Right cardiac atrium (tissue), 5 donors: ENCODE results near the gene SMIM35. TPM values are rescaled to one million over a fixed set of nuclear protein-coding genes. Genes with fewer than 3 reads are reported as not detected.
"Not testable (repeated sequence)": the region's sequence is repeated elsewhere in the genome, so short reads cannot be mapped to it uniquely, and the experiment has no call there.

Experiments used
- ATAC-seq, 2 donors: fragments of 200-7000 bp; cut with Tn5 transposase; one replicate each; pipeline versions ENCODE4 v1.8.0 to v1.9.1; 2020; ENCODE audit warnings: moderate library complexity in 2 of 2, mild to moderate bottlenecking in 1 of 2
- DNase-seq, 3 donors: peaks; one replicate each; pipeline ENCODE4 v3.0.0-alpha.2; 2020
- H3K27ac ChIP-seq: one replicate; pipeline ENCODE4 v1.5.1; 2013; ENCODE audit warnings: mild to moderate bottlenecking, low read length, control low read depth, moderate library complexity
- H3K27me3 ChIP-seq: one replicate; pipeline ENCODE4 v1.6.1; 2013; ENCODE audit not compliant: control insufficient read depth, insufficient read depth
- H3K4me1 ChIP-seq: one replicate; pipeline ENCODE4 v1.6.1; 2013; ENCODE audit warnings: low read length; ENCODE audit not compliant: control insufficient read depth, insufficient read depth
- H3K4me3 ChIP-seq: one replicate; pipeline ENCODE4 v1.5.1; 2013; ENCODE audit warnings: low read length, control low read depth
- H3K9me3 ChIP-seq: one replicate; pipeline ENCODE4 v1.6.1; 2013; ENCODE audit warnings: low read length; ENCODE audit not compliant: control insufficient read depth
- WGBS: extraction: QIAGEN DNeasy Blood & Tissue Kit; methylation state at CpG from one replicate; pipeline ENCODE4 v1.1.7; 2013; 5-methylcytosine and 5-hydroxymethylcytosine counted together
- intact Hi-C, 4 donors: fragments of 100-400 bp; cut with DNase I; formaldehyde crosslinking; loops; one replicate each; pipeline versions ENCODE4 v1.11.0 to v1.14.0; 2022 to 2023
- polyA plus RNA-seq: library from polyadenylated mRNA; stranded (reverse); fragments of 200-250 nt; gene quantifications from one replicate; pipeline ENCODE4 v1.2.3, GENCODE V29; 2013
- total RNA-seq, 4 donors: library from RNA; stranded (reverse); fragmentation: NEBNext Ultra II Directional; extraction: Animal tissue kit (Norgen Biotek cat#: 25700); gene quantifications; one replicate each; pipeline ENCODE4 v1.2.1, GENCODE V29; 2021
- donor health status: healthy with polysubstance abuse.
- donor health status: DM: no; HTN: yes; CAD: no.
- donor health status: DM: no; HTN: no; CAD: no.
- donor health status: DM: no; HTN: yes; CAD: no; lungs with severe emphysema.
- donor health status: DM: yes; HTN: yes; CAD: no.

Gene SMIM35
- total and polyA plus RNA-seq, 5 donors: not detected

GRCh38 chr11:118017111-118017510, 69.7 kb downstream of the SMIM35 start:
- H3K27ac ChIP-seq: no peak overlapping the region

GRCh38 chr11:118016104-118016503, 70.7 kb downstream of the SMIM35 start:
- intact Hi-C loops: no loop called here
- Histone ChIP-seq H3K4me3 (no peak overlapping the region), H3K9me3 (no peaks in the 10 kb centered on the region), H3K4me1 (no peaks in the 10 kb centered on the region), H3K27me3 (no peaks in the 10 kb centered on the region), H3K27ac (no peak overlapping the region)
- 74% methylated on average over 4 of the region's 4 CpGs for WGBS
- ATAC-seq: no peak
- DNase-seq: no peak

More at GRCh38 chr11:118017111-118017510, 69.7 kb downstream of the SMIM35 start:
- DNase-seq (no peak), ATAC-seq (no peak)
- Histone ChIP-seq H3K27me3 (no peaks in the 10 kb centered on the region), H3K4me3 (no peak overlapping the region), H3K9me3 (no peaks in the 10 kb centered on the region), H3K4me1 (no peaks in the 10 kb centered on the region)
- WGBS: 38% methylated on average over 3 of the region's 3 CpGs
- intact Hi-C loops: no loop called here

GRCh38 chr11:118015385-118015841, 71.3 kb downstream of the SMIM35 start:
- WGBS: 80% methylated on average over 11 of the region's 11 CpGs
- H3K4me1 ChIP-seq: no peaks in the 10 kb centered on the region
- ATAC-seq: no peak

DNA sequence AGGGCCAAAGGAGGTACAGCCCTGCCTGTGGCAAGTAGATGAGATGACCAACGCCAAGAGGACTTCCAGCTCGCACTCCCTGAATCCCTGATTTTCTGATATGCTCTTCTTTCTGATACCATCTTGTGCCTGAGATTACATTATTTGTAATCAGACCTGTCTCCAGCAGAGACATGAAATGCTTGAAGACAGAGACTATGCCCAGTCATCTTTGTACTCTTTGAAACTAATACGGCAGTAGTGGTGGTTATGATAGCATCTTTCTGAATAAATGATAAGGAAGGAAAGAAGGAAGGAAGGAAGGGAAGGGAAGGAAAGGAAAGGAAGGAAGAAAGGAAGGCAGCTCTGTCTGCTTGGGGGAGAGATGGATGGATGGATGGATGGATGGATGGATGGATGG, 72.7 kb downstream of the SMIM35 start:
- no peaks in the 10 kb centered on the region for H3K9me3 ChIP-seq
- no peak overlapping the region for H3K27ac ChIP-seq
- no peak for DNase-seq
- no peaks in the 10 kb centered on the region for H3K27me3 ChIP-seq
- no peak overlapping the region for H3K4me3 ChIP-seq
- WGBS: 97% methylated on average over 3 of the region's 3 CpGs
- intact Hi-C loops: no loop called here
- no peak for ATAC-seq
- H3K4me1 ChIP-seq: no peaks in the 10 kb centered on the region

More at GRCh38 chr11:118015385-118015841, 71.3 kb downstream of the SMIM35 start:
- Histone ChIP-seq H3K27me3 (no peaks in the 10 kb centered on the region), H3K27ac (no peak overlapping the region), H3K9me3 (no peaks in the 10 kb centered on the region), H3K4me3 (no peak overlapping the region)
- DNase-seq: no peak
- intact Hi-C loops: no loop called here

DNA sequence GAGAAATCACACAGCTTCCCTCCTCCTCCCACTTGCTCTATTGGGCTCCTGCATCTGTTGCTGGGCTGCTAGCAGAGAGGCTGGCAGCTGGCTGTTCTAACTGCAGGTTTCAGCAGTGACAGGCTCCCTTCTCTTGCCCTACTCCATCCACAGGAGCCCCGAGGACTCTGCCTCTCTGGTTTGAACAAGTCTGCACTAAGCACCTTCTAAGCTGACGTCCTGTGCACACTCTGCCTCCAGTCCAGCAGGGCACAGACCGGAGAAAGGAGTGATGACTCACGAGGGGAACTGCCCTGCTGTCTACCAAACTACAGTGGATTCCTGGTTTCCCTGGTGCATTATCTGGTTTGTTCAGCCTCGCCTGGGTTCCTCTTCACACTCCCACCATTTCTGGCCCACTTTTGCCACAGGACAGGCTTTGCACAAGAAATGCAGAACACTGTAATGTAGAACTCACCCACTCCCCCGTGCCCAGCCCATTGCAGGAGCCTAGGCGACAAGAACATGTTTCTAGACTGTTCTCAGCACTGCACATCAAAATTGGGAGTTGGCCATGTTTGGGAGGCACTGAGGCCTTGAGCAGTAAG, 74.6 kb downstream of the SMIM35 start:
- Histone ChIP-seq H3K4me1 (no peaks in the 10 kb centered on the region), H3K4me3 (no peak overlapping the region), H3K27me3 (no peaks in the 10 kb centered on the region), H3K9me3 (no peaks in the 10 kb centered on the region), H3K27ac (peak overlapping the region; percentile 44)
- 70% methylated on average over 7 of the region's 7 CpGs for WGBS
- peak; percentile 66 to 72 for ATAC-seq
- intact Hi-C loops: no loop called here
- DNase-seq: no peak

- Histone ChIP-seq H3K4me1 (no peaks in the 10 kb centered on the region), H3K27ac (peak overlapping the region; percentile 30), H3K27me3 (no peaks in the 10 kb centered on the region), H3K4me3 (no peak overlapping the region), H3K9me3 (no peaks in the 10 kb centered on the region)
- ATAC-seq (peak; percentile 60 to 76), DNase-seq (peak; percentile 45 to 79 (median 79))
- 77% methylated on average over 21 of the region's 21 CpGs for WGBS
- intact Hi-C loops: no loop called here
Measured at GRCh38 chr11:118010738-118011461, 75.9 kb downstream of the SMIM35 start.

DNA sequence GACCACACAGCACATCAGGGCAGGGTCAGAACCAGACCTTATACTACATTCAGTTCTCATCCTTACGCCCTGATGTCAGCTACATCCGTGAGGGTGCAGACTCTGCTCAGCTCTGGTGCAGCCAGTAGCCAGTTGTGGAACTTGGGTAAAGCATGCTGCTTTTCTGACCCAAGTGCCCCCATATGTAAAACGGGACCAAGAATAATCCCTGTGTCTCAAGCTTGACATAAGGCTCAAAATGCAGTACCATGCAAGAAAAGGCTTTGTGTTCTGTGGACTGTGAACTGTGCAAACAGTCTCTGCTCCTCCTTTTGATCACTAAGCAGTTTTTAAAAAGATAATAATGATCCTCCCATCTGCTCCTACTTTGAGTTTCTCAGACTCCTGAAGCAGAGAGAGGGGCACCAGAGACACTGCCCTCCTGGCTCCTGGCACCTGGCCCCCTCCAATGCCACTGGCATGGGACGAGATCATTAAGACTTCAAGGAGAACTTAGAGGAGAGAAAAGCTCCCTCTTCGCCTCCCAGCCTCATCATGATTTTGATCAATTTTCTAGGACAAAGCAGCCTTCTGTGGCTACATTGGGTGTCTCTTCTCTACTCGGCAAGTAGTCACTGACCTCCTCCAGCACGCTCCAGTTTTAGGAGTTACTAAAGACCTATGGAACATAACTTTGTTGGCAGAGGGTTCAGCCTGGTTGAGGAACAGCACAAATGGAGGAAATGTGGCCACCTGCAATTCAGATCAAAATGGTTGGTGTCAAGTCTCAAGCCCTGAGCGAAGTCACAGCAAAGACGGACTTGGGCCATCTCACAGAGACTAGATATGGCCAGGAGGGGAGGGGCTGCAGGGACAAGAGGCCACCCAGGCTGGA, 76.7 kb downstream of the SMIM35 start:
- intact Hi-C loops: no loop called here
- 76% methylated on average over 9 of the region's 9 CpGs for WGBS
- Histone ChIP-seq H3K4me3 (no peak overlapping the region), H3K27ac (peak overlapping the region; percentile 30), H3K4me1 (no peaks in the 10 kb centered on the region), H3K27me3 (no peaks in the 10 kb centered on the region), H3K9me3 (no peaks in the 10 kb centered on the region)
- no peak for ATAC-seq
- no peak for DNase-seq

DNA sequence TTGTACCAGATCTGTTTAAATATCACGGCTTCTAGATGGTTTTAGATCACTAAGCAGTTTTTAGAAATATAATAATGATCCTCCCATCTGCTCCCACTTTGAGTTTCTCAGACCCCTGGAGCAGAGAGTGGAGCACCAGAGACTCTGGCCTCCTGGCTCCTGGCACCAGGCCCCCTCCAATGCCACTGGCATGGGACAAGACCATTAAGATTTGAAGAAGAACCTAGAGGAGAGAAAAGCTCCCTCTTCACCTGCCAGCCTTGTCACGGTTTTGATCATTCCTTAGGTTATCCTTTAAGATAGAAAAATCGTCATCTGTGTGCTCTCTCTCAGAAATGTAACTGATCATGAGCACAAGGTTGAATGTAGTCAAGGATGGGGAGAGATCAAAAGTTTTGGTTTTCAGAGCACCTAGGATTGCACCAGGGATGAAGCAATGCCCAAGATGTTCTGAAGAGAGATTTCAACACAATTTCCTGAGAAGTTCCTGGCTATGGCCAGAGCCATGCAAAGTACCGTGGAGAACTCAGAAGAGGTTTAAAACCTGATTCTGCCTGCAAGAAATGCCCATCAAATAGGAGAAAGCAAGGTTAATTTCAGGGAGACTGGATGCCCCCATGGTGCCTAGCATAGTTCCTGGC, 78.4 kb downstream of the SMIM35 start:
- ATAC-seq (no peak), DNase-seq (no peak)
- H3K9me3 ChIP-seq: no peaks in the 10 kb centered on the region
- H3K27ac ChIP-seq: no peak overlapping the region
- H3K27me3 ChIP-seq: no peaks in the 10 kb centered on the region
- intact Hi-C loops: no loop called here
- no peak overlapping the region for H3K4me3 ChIP-seq
- no peaks in the 10 kb centered on the region for H3K4me1 ChIP-seq
- WGBS: 79% methylated on average over 4 of the region's 4 CpGs

DNA sequence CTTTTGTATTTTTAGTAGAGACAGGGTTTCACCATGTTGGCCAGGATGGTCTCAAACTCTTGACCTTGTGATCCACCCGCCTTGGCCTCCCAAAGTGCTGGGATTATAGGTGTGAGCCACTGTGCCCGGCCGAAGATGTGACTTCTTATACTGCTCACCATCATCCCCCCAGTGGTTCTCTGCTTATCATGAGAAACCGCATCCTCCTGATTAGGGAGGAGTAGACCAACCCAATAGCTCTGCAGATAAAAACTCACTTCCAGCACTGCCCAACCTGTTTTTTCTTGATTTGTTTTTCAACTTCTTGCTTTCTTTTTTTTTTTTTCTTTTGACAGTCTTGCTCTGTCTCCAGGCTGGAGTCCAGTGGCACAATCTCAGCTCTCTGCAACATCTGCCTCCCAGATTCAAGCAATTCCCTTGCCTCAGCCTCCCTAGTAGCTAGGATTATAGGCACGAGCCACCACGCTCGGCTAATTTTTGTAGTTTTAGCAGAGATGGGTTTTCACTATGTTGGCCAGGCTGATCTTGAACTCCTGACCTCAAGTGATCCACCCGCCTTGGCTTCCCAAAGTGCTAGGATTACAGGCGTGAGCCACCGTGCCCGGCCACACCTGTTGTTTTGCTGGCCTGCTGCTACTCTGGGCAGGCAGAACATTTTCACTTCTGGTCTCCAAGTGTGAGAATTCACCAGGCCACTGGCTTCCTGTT, 79.0 kb downstream of the SMIM35 start:
- H3K9me3 ChIP-seq, intact Hi-C loops, ATAC-seq, H3K27ac ChIP-seq, H3K4me3 ChIP-seq, DNase-seq, H3K27me3 ChIP-seq, H3K4me1 ChIP-seq: not testable (repeated sequence)
- WGBS: 73% methylated on average over 11 of the region's 11 CpGs

DNA sequence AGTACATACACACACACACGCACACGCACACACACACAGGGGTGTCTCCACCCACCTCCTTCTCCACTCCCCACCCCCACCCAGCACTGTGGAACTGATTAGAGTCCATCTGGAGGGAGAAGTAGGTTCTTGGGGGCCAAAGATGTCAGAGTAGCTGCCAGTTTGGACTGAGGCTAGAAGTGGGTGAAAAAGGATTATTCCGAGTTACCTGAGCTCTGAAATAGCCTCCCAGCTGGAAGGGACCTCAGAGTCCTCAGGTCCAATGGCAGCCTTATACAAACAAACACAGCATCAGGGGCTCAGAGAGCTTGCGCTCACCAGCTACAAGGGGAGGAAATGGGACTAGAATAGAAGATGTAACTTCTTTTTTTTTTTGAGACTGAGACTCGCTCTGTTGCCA, 79.7 kb downstream of the SMIM35 start:
- peak overlapping the region; percentile 21 for H3K27ac ChIP-seq
- H3K4me1 ChIP-seq: no peaks in the 10 kb centered on the region
- intact Hi-C loops: no loop called here
- no peak for DNase-seq
- H3K4me3 ChIP-seq: no peak overlapping the region
- 68% methylated on average over 5 of the region's 5 CpGs for WGBS
- no peak for ATAC-seq
- H3K27me3 ChIP-seq: no peaks in the 10 kb centered on the region
- no peaks in the 10 kb centered on the region for H3K9me3 ChIP-seq
